ENCODE results near the gene NR1I3. TPM values are rescaled to one million over a fixed set of nuclear protein-coding genes. Genes with fewer than 3 reads are reported as not detected.
A peak's percentile ranks its signal among the peaks of the same experiment; 100 is the strongest.

Gene NR1I3
- total RNA-seq, 1 donor from 2014 or later: not detected

DNA sequence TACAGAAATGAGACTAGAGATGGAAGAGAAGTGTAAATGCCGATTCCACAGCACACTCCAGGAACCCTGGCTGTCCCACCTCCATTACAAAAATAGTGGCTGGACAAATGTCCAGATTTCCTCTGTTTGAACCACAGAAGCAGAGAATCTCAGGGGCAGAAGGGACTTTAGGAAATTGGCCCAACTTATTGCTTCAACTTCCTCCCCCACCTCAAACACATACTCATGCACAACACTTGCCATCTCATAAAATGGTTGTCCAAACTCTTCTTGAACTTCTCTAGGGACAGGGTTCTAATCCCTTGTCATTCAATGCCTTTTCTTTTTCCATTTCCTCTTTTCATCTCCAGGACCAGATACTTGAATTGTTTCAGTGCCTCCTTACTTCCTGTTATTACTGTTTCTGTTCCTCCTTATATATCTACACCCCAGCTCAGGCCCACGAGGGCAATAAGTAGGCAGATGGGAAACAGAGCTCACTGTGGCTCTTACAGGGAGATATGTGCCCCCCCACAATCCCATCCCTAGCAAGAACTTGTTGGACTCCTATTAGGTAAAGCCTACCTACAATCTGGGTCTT, 52.2 kb downstream of the NR1I3 start:
- H3K4me1 Mint-ChIP-seq: peaks cover 80% of the 10 kb centered on the region
- H3K27ac Mint-ChIP-seq: peak overlapping the region; percentile 93
- TF ChIP-seq, protein P1, sequence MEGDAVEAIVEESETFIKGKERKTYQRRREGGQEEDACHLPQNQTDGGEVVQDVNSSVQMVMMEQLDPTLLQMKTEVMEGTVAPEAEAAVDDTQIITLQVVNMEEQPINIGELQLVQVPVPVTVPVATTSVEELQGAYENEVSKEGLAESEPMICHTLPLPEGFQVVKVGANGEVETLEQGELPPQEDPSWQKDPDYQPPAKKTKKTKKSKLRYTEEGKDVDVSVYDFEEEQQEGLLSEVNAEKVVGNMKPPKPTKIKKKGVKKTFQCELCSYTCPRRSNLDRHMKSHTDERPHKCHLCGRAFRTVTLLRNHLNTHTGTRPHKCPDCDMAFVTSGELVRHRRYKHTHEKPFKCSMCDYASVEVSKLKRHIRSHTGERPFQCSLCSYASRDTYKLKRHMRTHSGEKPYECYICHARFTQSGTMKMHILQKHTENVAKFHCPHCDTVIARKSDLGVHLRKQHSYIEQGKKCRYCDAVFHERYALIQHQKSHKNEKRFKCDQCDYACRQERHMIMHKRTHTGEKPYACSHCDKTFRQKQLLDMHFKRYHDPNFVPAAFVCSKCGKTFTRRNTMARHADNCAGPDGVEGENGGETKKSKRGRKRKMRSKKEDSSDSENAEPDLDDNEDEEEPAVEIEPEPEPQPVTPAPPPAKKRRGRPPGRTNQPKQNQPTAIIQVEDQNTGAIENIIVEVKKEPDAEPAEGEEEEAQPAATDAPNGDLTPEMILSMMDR (IDR thresholded peaks at IDR 0.05): no peak
- intact Hi-C loops (cut with micrococcal nuclease): loop anchor here (1.0 to 2.0 kb wide), 5 partner anchors 9 to 39 kb away; partner anchors contain the start of genes B4GALT3, NDUFS2 and PPOX
- no peaks in the 10 kb centered on the region for H3K36me3 Mint-ChIP-seq (ENCODE audit: low read depth)
- DNase-seq (peak; percentile 34), ATAC-seq (ENCODE audit: low read depth) (peak; percentile 65)
- ChIA-PET CTCF (interaction anchor here (1.0 to 2.4 kb wide), 5 partner anchors 8 to 196 kb away, joined by 4 to 11 read pairs (median 5); partner anchors contain the start of genes B4GALT3, PPOX and TOMM40L), POLR2A (interaction anchor here (0.7 to 2.9 kb wide), 16 partner anchors 9 to 608 kb away, joined by 3 to 40 read pairs (median 4); partner anchors contain the start of genes B4GALT3, DEDD, KLHDC9 and NDUFS2)
- H3K9me3 Mint-ChIP-seq: no peaks in the 10 kb centered on the region
- no peaks in the 10 kb centered on the region for H3K27me3 Mint-ChIP-seq
- peak overlapping the region; percentile 77 for H3K4me3 Mint-ChIP-seq

DNA sequence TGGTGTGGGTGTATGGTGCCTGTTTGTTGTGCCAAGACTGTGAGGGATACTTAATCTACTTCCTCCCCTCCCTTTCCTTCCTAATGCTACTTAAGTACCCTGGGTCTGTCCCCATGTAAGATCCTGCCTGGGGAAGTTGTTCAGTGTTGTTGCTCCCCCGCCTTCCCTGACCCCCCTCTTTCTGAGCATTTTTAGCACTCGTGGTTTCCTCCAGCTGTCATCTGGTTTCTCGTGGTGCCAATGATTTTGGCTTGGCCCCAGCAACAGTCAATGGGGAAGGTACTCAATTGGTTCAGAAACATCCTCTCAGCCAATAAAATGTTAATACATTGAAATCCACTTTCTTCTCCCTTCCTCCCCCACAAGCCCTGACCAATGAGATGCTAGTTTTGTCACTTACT, 52.7 kb downstream of the NR1I3 start:
- Mint-ChIP-seq H3K27ac (peak overlapping the region; percentile 93), H3K4me1 (peaks cover 85% of the 10 kb centered on the region), H3K36me3 (ENCODE audit: low read depth) (no peaks in the 10 kb centered on the region), H3K27me3 (no peaks in the 10 kb centered on the region), H3K9me3 (no peaks in the 10 kb centered on the region), H3K4me3 (peak overlapping the region; percentile 77)
- intact Hi-C loops (cut with micrococcal nuclease): loop anchor here (1.0 to 2.0 kb wide), 2 partner anchors 8 to 40 kb away; partner anchors contain the start of gene B4GALT3
- ATAC-seq (ENCODE audit: low read depth) (peak; percentile 66), DNase-seq (peak; percentile 41)
- TF ChIP-seq, protein P1 (IDR thresholded peaks at IDR 0.05): no peak
- CTCF ChIA-PET: interaction anchor here (1.0 to 2.4 kb wide), 3 partner anchors 8 to 197 kb away, joined by 4 to 11 read pairs (median 5); partner anchors contain the start of genes B4GALT3 and TOMM40L
- POLR2A ChIA-PET: interaction anchor here (0.9 to 2.9 kb wide), 8 partner anchors 8 to 608 kb away, joined by 3 to 40 read pairs (median 6); partner anchors contain the start of genes B4GALT3, DEDD, NDUFS2 and PPOX

DNA sequence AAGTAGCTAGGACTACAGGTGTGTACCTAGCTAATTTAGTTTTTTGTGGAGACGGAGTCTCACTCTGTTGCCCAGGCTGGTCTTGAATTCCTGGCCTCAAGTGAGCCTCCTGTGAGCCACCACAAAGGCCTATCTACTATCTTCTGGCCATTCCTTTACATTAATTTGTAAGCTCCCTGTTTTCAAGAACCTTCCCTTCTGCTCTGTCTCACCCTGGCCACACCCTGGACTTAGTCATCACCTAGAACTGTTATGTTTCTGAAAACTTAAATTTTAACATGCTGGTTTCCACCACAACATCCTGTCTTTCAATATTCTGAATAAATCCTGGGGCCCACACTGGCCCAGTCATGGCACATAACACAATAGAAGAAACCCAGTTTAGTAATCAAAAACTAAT, 55.8 kb downstream of the NR1I3 start:
- DNase-seq (no peak), ATAC-seq (ENCODE audit: low read depth) (peak; percentile 14)
- TF ChIP-seq, protein P1 (IDR thresholded peaks at IDR 0.05): no peak
- Mint-ChIP-seq H3K36me3 (ENCODE audit: low read depth) (peaks cover 1% of the 10 kb centered on the region), H3K27ac (peak overlapping the region; percentile 84), H3K4me1 (peaks cover 79% of the 10 kb centered on the region), H3K4me3 (peak overlapping the region; percentile 54), H3K9me3 (no peaks in the 10 kb centered on the region), H3K27me3 (no peaks in the 10 kb centered on the region)
- intact Hi-C loops (cut with micrococcal nuclease): loop anchor here (1.0 kb wide), 1 partner anchor 10 kb away; no protein-coding TSS in a partner anchor
- POLR2A ChIA-PET: interaction anchor here (0.8 to 4.1 kb wide), 14 partner anchors 10 to 207 kb away, joined by 3 to 49 read pairs (median 8); partner anchors contain the start of genes DEDD, NDUFS2, PFDN2 and PPOX
- CTCF ChIA-PET: interaction anchor here (1.2 to 4.6 kb wide), 6 partner anchors 10 to 200 kb away, joined by 5 to 27 read pairs (median 8); partner anchors contain the start of genes PPOX and TOMM40L

DNA sequence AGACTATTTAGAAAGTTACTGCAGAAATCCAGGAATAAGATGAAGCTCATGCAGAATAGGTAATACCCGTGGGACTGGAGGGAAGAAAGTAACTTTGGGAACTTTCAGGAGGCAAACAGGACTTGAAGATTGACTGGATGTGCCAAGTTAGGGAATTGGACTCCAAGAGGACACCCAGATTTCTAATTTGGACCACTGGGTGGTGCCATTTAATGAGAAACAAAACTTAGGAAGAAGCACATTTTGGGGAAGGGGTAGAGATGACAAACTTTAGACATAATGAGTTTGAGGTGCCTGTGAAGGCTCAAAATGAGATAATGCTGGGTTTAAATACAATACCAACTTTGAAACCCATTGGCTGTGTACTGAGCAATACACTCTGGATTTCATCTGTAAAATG, 57.4 kb downstream of the NR1I3 start:
- H3K4me1 Mint-ChIP-seq: peaks cover 79% of the 10 kb centered on the region

More for the DNA sequence above, 57.4 kb downstream of the NR1I3 start:
- intact Hi-C loops (cut with micrococcal nuclease): no loop called here
- ATAC-seq (ENCODE audit: low read depth) (no peak), DNase-seq (no peak)
- Mint-ChIP-seq H3K27me3 (no peaks in the 10 kb centered on the region), H3K9me3 (no peaks in the 10 kb centered on the region), H3K4me3 (no peak overlapping the region), H3K36me3 (ENCODE audit: low read depth) (peaks cover 10% of the 10 kb centered on the region), H3K27ac (peak overlapping the region; percentile 43)
- ChIA-PET POLR2A (interaction anchor here (0.7 to 4.1 kb wide), 5 partner anchors 14 to 45 kb away, joined by 4 to 49 read pairs (median 18); partner anchors contain the start of genes NDUFS2, PPOX and TOMM40L), CTCF (interaction anchor here (0.7 to 4.6 kb wide), 9 partner anchors 12 to 928 kb away, joined by 3 to 27 read pairs (median 6); partner anchors contain the start of genes NDUFS2, PPOX and TOMM40L)
- TF ChIP-seq, protein P1 (IDR thresholded peaks at IDR 0.05): no peak

Data from activated B cell treated with CpG ODN at 0.5 μM for 24 hours (primary cell).